ENCODE results near the gene RNF20.
A peak's percentile ranks its signal among the peaks of the same experiment; 100 is the strongest.

RNF20 gene

DNA sequence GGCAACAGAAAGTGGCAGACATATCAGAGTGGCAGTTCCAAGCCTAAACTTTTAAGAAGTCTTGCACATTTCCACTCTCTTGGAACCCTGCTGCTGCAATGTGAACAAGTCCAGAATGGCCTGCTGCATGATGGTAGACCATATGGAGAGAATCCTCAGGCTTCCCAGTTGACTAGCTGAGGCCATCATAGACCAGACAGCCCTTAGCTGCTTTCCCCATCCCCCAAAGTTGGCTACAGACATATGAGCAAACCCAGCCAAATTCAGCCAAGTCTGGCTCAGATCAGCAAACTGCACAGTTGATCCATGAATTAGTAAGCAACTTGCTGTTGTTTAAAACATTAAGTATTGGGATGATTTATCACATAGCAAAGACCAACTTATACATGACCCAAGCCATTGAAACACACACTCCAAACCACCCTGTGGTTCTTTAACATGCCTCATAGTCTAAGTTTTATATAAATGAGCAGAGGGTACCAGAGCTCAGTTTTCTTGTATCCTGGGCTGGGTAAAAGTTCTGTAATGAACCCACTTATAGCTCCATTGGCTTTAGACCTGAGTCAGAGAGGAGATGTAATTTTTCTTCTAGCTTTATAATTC, 41.2 kb downstream of the RNF20 start:
- peak overlapping the region in 1 of 3 experiments; percentile 20 for H3K27ac Mint-ChIP-seq
- H3K4me3 Mint-ChIP-seq = no peak overlapping the region
- peaks cover 23% of the 10 kb centered on the region for H3K4me1 Mint-ChIP-seq
- no peaks in the 10 kb centered on the region for H3K9me3 Mint-ChIP-seq
- no peaks in the 10 kb centered on the region for H3K36me3 Mint-ChIP-seq (ENCODE audit: low read depth)
- no peaks in the 10 kb centered on the region for H3K27me3 Mint-ChIP-seq (ENCODE audit: low read depth)
- TF ChIP-seq CTCF (IDR thresholded peaks at IDR 0.05; ENCODE audit: unreplicated experiment in 3 of 3) = no peak

- Mint-ChIP-seq H3K36me3 (ENCODE audit: low read depth) (no peaks in the 10 kb centered on the region), H3K9me3 (no peaks in the 10 kb centered on the region), H3K27ac (peak overlapping the region in 1 of 3 experiments; percentile 9), H3K27me3 (ENCODE audit: low read depth) (no peaks in the 10 kb centered on the region), H3K4me1 (peaks cover 50% of the 10 kb centered on the region), H3K4me3 (no peak overlapping the region)
- TF ChIP-seq CTCF (IDR thresholded peaks at IDR 0.05; ENCODE audit: unreplicated experiment in 3 of 3) = no peak
Measured at GRCh38 chr9:101578378-101578777, 44.7 kb downstream of the RNF20 start.

DNA sequence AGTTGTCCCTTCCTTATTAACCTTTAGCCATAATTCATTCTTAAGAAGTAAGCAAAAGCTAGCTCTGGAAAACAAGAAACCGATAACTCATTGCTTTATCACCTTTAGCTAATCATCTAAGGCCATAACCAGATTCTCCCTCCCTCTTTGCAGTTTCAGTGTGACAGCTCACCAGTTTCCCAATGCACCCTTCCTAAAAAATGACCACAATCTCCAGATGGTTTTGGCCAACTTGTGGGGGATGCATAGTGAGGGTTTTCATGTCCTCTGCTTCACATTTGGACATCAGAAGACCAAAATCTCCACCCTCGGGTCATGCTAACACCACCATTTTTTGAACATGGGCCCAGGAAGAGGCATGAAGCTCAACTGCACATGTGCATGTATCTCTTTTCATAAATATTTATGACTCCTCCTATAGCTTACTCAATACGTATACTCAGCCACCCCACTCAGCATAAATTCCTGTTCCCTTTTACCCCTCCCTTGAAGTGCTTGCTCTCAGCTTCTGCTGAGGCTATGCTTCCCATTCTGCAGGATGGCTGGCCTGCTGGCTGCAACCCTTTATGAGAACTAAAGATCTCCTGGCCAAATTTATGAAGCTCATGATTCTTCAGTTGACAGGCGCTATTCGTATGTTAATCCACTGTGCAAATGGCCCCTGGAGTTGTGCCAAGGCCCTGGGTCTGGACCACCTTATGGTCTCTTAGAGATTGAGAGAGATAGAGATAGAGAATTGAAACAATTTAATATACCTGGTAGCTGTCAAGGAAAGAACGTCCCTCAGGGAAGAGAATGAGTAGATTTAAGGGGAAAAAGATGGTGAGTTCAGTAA, 46.3 kb downstream of the RNF20 start:
- TF ChIP-seq CTCF (IDR thresholded peaks at IDR 0.05; ENCODE audit: unreplicated experiment in 3 of 3) = no peak

GRCh38 chr9:101582553-101582952, 48.9 kb downstream of the RNF20 start:
- no peak for TF ChIP-seq CTCF (IDR thresholded peaks at IDR 0.05; ENCODE audit: unreplicated experiment in 3 of 3)
- peak overlapping the region; percentile 70 to 89 (median 78) for H3K27ac Mint-ChIP-seq
- no peak overlapping the region for H3K4me3 Mint-ChIP-seq
- no peaks in the 10 kb centered on the region for H3K9me3 Mint-ChIP-seq
- H3K27me3 Mint-ChIP-seq (ENCODE audit: low read depth) = no peaks in the 10 kb centered on the region
- H3K4me1 Mint-ChIP-seq = peaks cover 39% of the 10 kb centered on the region
- H3K36me3 Mint-ChIP-seq (ENCODE audit: low read depth) = no peaks in the 10 kb centered on the region

More for the DNA sequence above, 46.3 kb downstream of the RNF20 start:
- H3K27me3 Mint-ChIP-seq (ENCODE audit: low read depth) = no peaks in the 10 kb centered on the region
- H3K9me3 Mint-ChIP-seq = no peaks in the 10 kb centered on the region
- no peaks in the 10 kb centered on the region for H3K36me3 Mint-ChIP-seq (ENCODE audit: low read depth)
- H3K4me1 Mint-ChIP-seq = peaks cover 46% of the 10 kb centered on the region
- H3K4me3 Mint-ChIP-seq = no peak overlapping the region
- peak overlapping the region; percentile 31 to 64 (median 58) for H3K27ac Mint-ChIP-seq

GRCh38 chr9:101585740-101586139, 52.1 kb downstream of the RNF20 start:
- Mint-ChIP-seq H3K9me3 (no peaks in the 10 kb centered on the region), H3K4me3 (no peak overlapping the region), H3K4me1 (peaks cover 29% of the 10 kb centered on the region), H3K27me3 (ENCODE audit: low read depth) (no peaks in the 10 kb centered on the region), H3K36me3 (ENCODE audit: low read depth) (no peaks in the 10 kb centered on the region), H3K27ac (no peak overlapping the region)
- no peak for TF ChIP-seq CTCF (IDR thresholded peaks at IDR 0.05; ENCODE audit: unreplicated experiment in 3 of 3)

All from nephron (organoid).